CD4-positive, alpha-beta memory T cell (primary cell): ENCODE results near the gene PRL. TPM values are rescaled to one million over a fixed set of nuclear protein-coding genes. Genes with fewer than 3 reads are reported as not detected.

Experiments
- CTCF ChIA-PET: fragments of 350-600 bp; sonication (Branson Sonifier 250); formaldehyde crosslinking; loops from one replicate; lab custom pipeline; 2021; ENCODE audit warnings: inconsistent platforms; ENCODE audit not compliant: partially characterized antibody; lab: Charles Lee
- POLR2A ChIA-PET: fragments of 350-600 bp; sonication (Branson Sonifier 250); formaldehyde crosslinking; loops from one replicate; lab custom pipeline; 2021; ENCODE audit not compliant: partially characterized antibody; lab: Charles Lee
- DNase-seq, 5 donors: peaks; one replicate each; pipeline versions ENCODE4 v3.0.0 to v3.0.0-alpha.2; 2020 to 2022; ENCODE audit warnings: mixed read lengths in 1 of 5
- H3K27ac ChIP-seq: one replicate; pipeline ENCODE4 v1.7.0; 2013; ENCODE audit warnings: low read depth, low read length
- H3K27me3 ChIP-seq: 2 replicates; pipeline ENCODE4 v1.7.0; 2013; ENCODE audit warnings: mild to moderate bottlenecking, low read length, moderate library complexity; ENCODE audit not compliant: insufficient read depth
- H3K36me3 ChIP-seq: 2 replicates; pipeline ENCODE4 v1.7.0; 2013; ENCODE audit warnings: mild to moderate bottlenecking, low read length, moderate library complexity; ENCODE audit not compliant: insufficient read depth
- H3K4me1 ChIP-seq: 2 replicates; pipeline ENCODE4 v1.7.0; 2013; ENCODE audit warnings: mild to moderate bottlenecking, low read length, moderate library complexity; ENCODE audit not compliant: insufficient read depth
- H3K4me3 ChIP-seq, 2 donors: one replicate each; pipeline ENCODE4 v1.7.0; 2013; ENCODE audit warnings: low read length in 2 of 2, mild to moderate bottlenecking in 1 of 2
- H3K9me3 ChIP-seq, 2 donors: one replicate each; pipeline ENCODE4 v1.7.0; 2013; ENCODE audit warnings: low read length in 2 of 2, control low read depth in 1 of 2; ENCODE audit not compliant: control insufficient read depth in 1 of 2
- H3K27ac Mint-ChIP-seq, 7 donors: one replicate each; pipeline ENCODE4 v1.8.0; 2020 to 2021; ENCODE audit warnings: mixed read lengths in 7 of 7, mild to moderate bottlenecking in 6 of 7, inconsistent platforms in 3 of 7, moderate library complexity in 3 of 7
- H3K27me3 Mint-ChIP-seq, 2 donors: one replicate each; pipeline ENCODE4 v1.8.0; 2020 to 2021; ENCODE audit warnings: mixed read lengths in 2 of 2
- H3K36me3 Mint-ChIP-seq, 2 donors: one replicate each; pipeline ENCODE4 v1.8.0; 2020 to 2021; ENCODE audit warnings: mixed read lengths in 2 of 2, inconsistent platforms in 1 of 2, mild to moderate bottlenecking in 1 of 2
- H3K4me1 Mint-ChIP-seq, 4 donors: one replicate each; pipeline ENCODE4 v1.8.0; 2020 to 2021; ENCODE audit warnings: mixed read lengths in 4 of 4, mild to moderate bottlenecking in 1 of 4
- H3K4me3 Mint-ChIP-seq, 8 donors: one replicate each; pipeline ENCODE4 v1.8.0; 2020 to 2021; ENCODE audit warnings: mixed read lengths in 8 of 8, mild to moderate bottlenecking in 7 of 8, moderate library complexity in 6 of 8, inconsistent platforms in 3 of 8
- H3K9me3 Mint-ChIP-seq, 8 donors: one replicate each; pipeline ENCODE4 v1.8.0; 2020 to 2021; ENCODE audit warnings: mixed read lengths in 8 of 8, mild to moderate bottlenecking in 5 of 8, inconsistent platforms in 3 of 8, moderate library complexity in 1 of 8
- intact Hi-C: fragments of 100-400 bp; cut with micrococcal nuclease; formaldehyde crosslinking; loops from one replicate; pipeline ENCODE4 v1.15.1; 2023
- polyA plus RNA-seq, 2 donors: library from polyadenylated mRNA; unstranded; fragments of 300-500 nt; fragmentation: Illumina TruSeq; gene quantifications; one replicate each; pipeline ENCODE4 v1.2.3, GENCODE V29; 2021
- total RNA-seq, 2 experiments: library from RNA; stranded (reverse); gene quantifications; one replicate each; pipeline ENCODE4 v1.2.3, GENCODE V29; 2021

The PRL gene
- total and polyA plus RNA-seq, 4 experiments from 2014 or later: not detected

- no peak overlapping the region for H3K27ac ChIP-seq
- no peak for DNase-seq
- H3K27me3 ChIP-seq: no peaks in the 10 kb centered on the region
- H3K4me1 ChIP-seq: no peaks in the 10 kb centered on the region
- H3K4me3 ChIP-seq: no peak overlapping the region
- no peak overlapping the region for H3K4me3 Mint-ChIP-seq
- no peaks in the 10 kb centered on the region for H3K27me3 Mint-ChIP-seq
- no peaks in the 10 kb centered on the region for H3K9me3 ChIP-seq
- no peaks in the 10 kb centered on the region for H3K4me1 Mint-ChIP-seq
- H3K9me3 Mint-ChIP-seq: peaks cover 0 to 9% (median 4%) of the 10 kb centered on the region in 8 donors
- no peaks in the 10 kb centered on the region for H3K36me3 ChIP-seq
- H3K27ac Mint-ChIP-seq: no peak overlapping the region
- intact Hi-C loops: no loop called here
- H3K36me3 Mint-ChIP-seq: no peaks in the 10 kb centered on the region
- CTCF ChIA-PET: no interaction called here
- POLR2A ChIA-PET: no interaction called here
Measured at GRCh38 chr6:22271081-22271480, 25.8 kb downstream of the PRL start.

DNA sequence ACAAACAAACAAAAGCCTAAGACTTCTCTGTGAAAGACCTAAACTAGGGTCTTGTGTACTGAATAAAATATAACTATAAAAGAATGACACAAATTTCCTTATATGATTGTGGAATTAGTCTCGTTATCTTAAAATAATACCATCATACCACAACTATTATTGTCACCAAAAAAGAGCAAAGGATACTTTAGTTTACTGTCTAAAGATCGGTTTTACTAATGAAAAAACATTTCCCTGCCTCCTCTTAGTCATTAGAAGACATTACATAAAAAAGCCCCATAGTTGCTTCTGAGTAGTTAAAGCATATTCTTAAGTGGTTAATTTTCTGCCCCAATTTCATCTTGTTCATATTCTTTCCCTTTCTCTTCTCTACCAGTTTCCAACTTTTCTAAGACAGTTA is 33.1 kb downstream of the PRL start:
- intact Hi-C loops: no loop called here
- CTCF ChIA-PET: no interaction called here
- no peak for DNase-seq
- Histone ChIP-seq H3K9me3 (no peaks in the 10 kb centered on the region), H3K27me3 (no peaks in the 10 kb centered on the region), H3K36me3 (no peaks in the 10 kb centered on the region), H3K4me3 (no peak overlapping the region), H3K27ac (no peak overlapping the region), H3K4me1 (no peaks in the 10 kb centered on the region)
- Mint-ChIP-seq H3K27ac (no peak overlapping the region), H3K9me3 (peaks cover 0 to 9% (median 0%) of the 10 kb centered on the region in 8 donors), H3K4me3 (no peak overlapping the region), H3K4me1 (no peaks in the 10 kb centered on the region), H3K36me3 (no peaks in the 10 kb centered on the region), H3K27me3 (no peaks in the 10 kb centered on the region)
- POLR2A ChIA-PET: no interaction called here

GRCh38 chr6:22254886-22255285 is 42.0 kb downstream of the PRL start:
- Mint-ChIP-seq H3K9me3 (peaks cover 0 to 5% (median 0%) of the 10 kb centered on the region in 8 donors), H3K36me3 (no peaks in the 10 kb centered on the region), H3K27me3 (no peaks in the 10 kb centered on the region), H3K4me3 (no peak overlapping the region), H3K4me1 (no peaks in the 10 kb centered on the region), H3K27ac (no peak overlapping the region)
- no peak overlapping the region for H3K27ac ChIP-seq
- ChIA-PET CTCF (no interaction called here), POLR2A (no interaction called here)
- H3K9me3 ChIP-seq: no peaks in the 10 kb centered on the region
- no peaks in the 10 kb centered on the region for H3K36me3 ChIP-seq
- DNase-seq: no peak
- H3K4me1 ChIP-seq: no peaks in the 10 kb centered on the region
- H3K4me3 ChIP-seq: no peak overlapping the region
- no peaks in the 10 kb centered on the region for H3K27me3 ChIP-seq
- intact Hi-C loops: no loop called here

GRCh38 chr6:22253955-22254655 is 42.7 kb downstream of the PRL start:
- Mint-ChIP-seq H3K27ac (no peak overlapping the region), H3K9me3 (peaks cover 0 to 5% (median 0%) of the 10 kb centered on the region in 8 donors), H3K27me3 (no peaks in the 10 kb centered on the region), H3K36me3 (no peaks in the 10 kb centered on the region), H3K4me3 (no peak overlapping the region), H3K4me1 (no peaks in the 10 kb centered on the region)
- no peak overlapping the region for H3K27ac ChIP-seq
- POLR2A ChIA-PET: no interaction called here
- CTCF ChIA-PET: no interaction called here
- intact Hi-C loops: no loop called here
- no peaks in the 10 kb centered on the region for H3K9me3 ChIP-seq
- no peaks in the 10 kb centered on the region for H3K27me3 ChIP-seq
- no peaks in the 10 kb centered on the region for H3K36me3 ChIP-seq
- no peak overlapping the region for H3K4me3 ChIP-seq
- H3K4me1 ChIP-seq: no peaks in the 10 kb centered on the region
- DNase-seq: no peak

DNA sequence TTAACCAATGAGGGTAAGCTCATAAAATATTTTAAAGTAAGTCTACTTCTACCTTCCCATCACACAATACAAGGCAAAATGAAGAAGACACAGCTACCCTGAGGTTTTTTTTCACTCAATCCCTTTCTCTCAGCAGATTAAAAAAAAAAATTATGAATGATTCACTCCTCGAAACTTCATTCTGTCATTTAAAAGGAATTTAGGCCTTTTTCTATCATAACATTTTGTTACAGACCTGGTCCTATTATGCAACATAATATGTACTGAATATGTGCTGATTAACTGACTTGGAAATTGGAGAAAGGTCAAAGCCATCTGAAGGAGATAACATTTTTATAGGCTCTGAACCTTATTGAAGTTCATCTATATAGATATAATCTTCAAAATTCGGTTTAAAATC is 45.5 kb downstream of the PRL start:
- Mint-ChIP-seq H3K4me1 (no peaks in the 10 kb centered on the region), H3K27ac (no peak overlapping the region), H3K9me3 (peaks cover 0 to 6% (median 2%) of the 10 kb centered on the region in 8 donors), H3K27me3 (no peaks in the 10 kb centered on the region), H3K36me3 (no peaks in the 10 kb centered on the region), H3K4me3 (no peak overlapping the region)
- ChIA-PET CTCF (no interaction called here), POLR2A (no interaction called here)
- Histone ChIP-seq H3K27ac (no peak overlapping the region), H3K27me3 (no peaks in the 10 kb centered on the region), H3K9me3 (peaks cover 0 to 2% of the 10 kb centered on the region in 2 donors), H3K4me3 (no peak overlapping the region), H3K4me1 (no peaks in the 10 kb centered on the region), H3K36me3 (no peaks in the 10 kb centered on the region)
- intact Hi-C loops: no loop called here
- no peak for DNase-seq

- H3K4me1 Mint-ChIP-seq: no peaks in the 10 kb centered on the region
- DNase-seq: no peak
- intact Hi-C loops: no loop called here
- ChIA-PET CTCF (no interaction called here), POLR2A (no interaction called here)
- no peaks in the 10 kb centered on the region for H3K36me3 Mint-ChIP-seq
- H3K27ac Mint-ChIP-seq: no peak overlapping the region
- H3K27me3 Mint-ChIP-seq: no peaks in the 10 kb centered on the region
- H3K4me3 Mint-ChIP-seq: no peak overlapping the region
- Histone ChIP-seq H3K27me3 (no peaks in the 10 kb centered on the region), H3K4me3 (no peak overlapping the region), H3K9me3 (peaks cover 0 to 2% of the 10 kb centered on the region in 2 donors), H3K4me1 (no peaks in the 10 kb centered on the region), H3K36me3 (no peaks in the 10 kb centered on the region), H3K27ac (no peak overlapping the region)
- H3K9me3 Mint-ChIP-seq: peaks cover 0 to 6% (median 2%) of the 10 kb centered on the region in 8 donors
Measured at GRCh38 chr6:22250486-22250885, 46.4 kb downstream of the PRL start.

GRCh38 chr6:22249711-22250350 is 47.0 kb downstream of the PRL start:
- H3K36me3 Mint-ChIP-seq: no peaks in the 10 kb centered on the region
- no peak for DNase-seq
- H3K27me3 Mint-ChIP-seq: no peaks in the 10 kb centered on the region
- CTCF ChIA-PET: no interaction called here
- H3K27ac Mint-ChIP-seq: no peak overlapping the region
- H3K4me3 ChIP-seq: no peak overlapping the region
- H3K9me3 ChIP-seq: peaks cover 0 to 2% of the 10 kb centered on the region in 2 donors
- H3K4me1 Mint-ChIP-seq: no peaks in the 10 kb centered on the region
- POLR2A ChIA-PET: no interaction called here
- H3K36me3 ChIP-seq: no peaks in the 10 kb centered on the region
- no peak overlapping the region for H3K4me3 Mint-ChIP-seq
- H3K27ac ChIP-seq: no peak overlapping the region
- H3K4me1 ChIP-seq: no peaks in the 10 kb centered on the region
- H3K9me3 Mint-ChIP-seq: peaks cover 0 to 6% (median 2%) of the 10 kb centered on the region in 8 donors
- intact Hi-C loops: no loop called here
- no peaks in the 10 kb centered on the region for H3K27me3 ChIP-seq
